Measurements from ENCODE around the gene ERBB4. TPM values are rescaled to one million over a fixed set of nuclear protein-coding genes. Genes with fewer than 3 reads are reported as not detected.

Gene ERBB4
- polyA plus RNA-seq, 4 donors, result 0.04 to 0.13 TPM; not detected in 2

GRCh38 chr2:212330263-212330662 is 208.3 kb downstream of the ERBB4 start:
- Histone ChIP-seq H3K4me3 (ENCODE audit: low read depth in 1 of 3, low read length in 3 of 3) (no peak overlapping the region), H3K27me3 (ENCODE audit: control insufficient read depth in 3 of 3, insufficient read depth in 3 of 3, low read length in 3 of 3) (no peaks in the 10 kb centered on the region), H3K4me1 (ENCODE audit: control insufficient read depth in 3 of 3, insufficient read depth in 2 of 3, low read depth in 1 of 3, low read length in 2 of 3) (no peaks in the 10 kb centered on the region), H3K27ac (ENCODE audit: low read depth in 1 of 3, low read length in 2 of 3) (no peak overlapping the region), H3K9me3 (ENCODE audit: control insufficient read depth in 2 of 2, insufficient read depth in 1 of 2, low read depth in 1 of 2, low read length in 1 of 2) (no peaks in the 10 kb centered on the region), H3K36me3 (ENCODE audit: control insufficient read depth in 3 of 3, insufficient read depth in 2 of 3, low read depth in 1 of 3, low read length in 3 of 3) (no peaks in the 10 kb centered on the region)
- 74 to 83% (median 82%) methylated on average over 4 of the region's 4 CpGs for WGBS, 3 donors
- DNase-seq, result no peak
- FAIRE-seq, result no peak

- H3K4me3 ChIP-seq (ENCODE audit: low read depth in 1 of 3, low read length in 3 of 3), result no peak overlapping the region
- H3K27me3 ChIP-seq (ENCODE audit: control insufficient read depth in 3 of 3, insufficient read depth in 3 of 3, low read length in 3 of 3), result no peaks in the 10 kb centered on the region
- no peaks in the 10 kb centered on the region for H3K9me3 ChIP-seq (ENCODE audit: control insufficient read depth in 2 of 2, insufficient read depth in 1 of 2, low read depth in 1 of 2, low read length in 1 of 2)
- FAIRE-seq, result no peak
- no peak for DNase-seq
- H3K4me1 ChIP-seq (ENCODE audit: control insufficient read depth in 3 of 3, insufficient read depth in 2 of 3, low read depth in 1 of 3, low read length in 2 of 3), result no peaks in the 10 kb centered on the region
- H3K27ac ChIP-seq (ENCODE audit: low read depth in 1 of 3, low read length in 2 of 3), result no peak overlapping the region
- H3K36me3 ChIP-seq (ENCODE audit: control insufficient read depth in 3 of 3, insufficient read depth in 2 of 3, low read depth in 1 of 3, low read length in 3 of 3), result no peaks in the 10 kb centered on the region
Measured at GRCh38 chr2:212328712-212329496, 209.7 kb downstream of the ERBB4 start.

- DNase-seq, result peak; percentile 1 to 54
- WGBS, 3 donors, result 14 to 49% (median 40%) methylated on average over 2 of the region's 2 CpGs
- H3K27me3 ChIP-seq (ENCODE audit: control insufficient read depth in 3 of 3, insufficient read depth in 3 of 3, low read length in 3 of 3), result no peaks in the 10 kb centered on the region
- no peaks in the 10 kb centered on the region for H3K4me1 ChIP-seq (ENCODE audit: control insufficient read depth in 3 of 3, insufficient read depth in 2 of 3, low read depth in 1 of 3, low read length in 2 of 3)
- H3K27ac ChIP-seq (ENCODE audit: low read depth in 1 of 3, low read length in 2 of 3), result no peak overlapping the region
- no peak for FAIRE-seq
- no peak overlapping the region for H3K4me3 ChIP-seq (ENCODE audit: low read depth in 1 of 3, low read length in 3 of 3)
- no peaks in the 10 kb centered on the region for H3K9me3 ChIP-seq (ENCODE audit: control insufficient read depth in 2 of 2, insufficient read depth in 1 of 2, low read depth in 1 of 2, low read length in 1 of 2)
- H3K36me3 ChIP-seq (ENCODE audit: control insufficient read depth in 3 of 3, insufficient read depth in 2 of 3, low read depth in 1 of 3, low read length in 3 of 3), result no peaks in the 10 kb centered on the region
Measured at GRCh38 chr2:212328136-212328535, 210.5 kb downstream of the ERBB4 start.

- Histone ChIP-seq H3K9me3 (ENCODE audit: control insufficient read depth in 2 of 2, insufficient read depth in 1 of 2, low read depth in 1 of 2, low read length in 1 of 2) (no peaks in the 10 kb centered on the region), H3K4me1 (ENCODE audit: control insufficient read depth in 3 of 3, insufficient read depth in 2 of 3, low read depth in 1 of 3, low read length in 2 of 3) (no peaks in the 10 kb centered on the region), H3K36me3 (ENCODE audit: control insufficient read depth in 3 of 3, insufficient read depth in 2 of 3, low read depth in 1 of 3, low read length in 3 of 3) (no peaks in the 10 kb centered on the region), H3K27ac (ENCODE audit: low read depth in 1 of 3, low read length in 2 of 3) (no peak overlapping the region), H3K27me3 (ENCODE audit: control insufficient read depth in 3 of 3, insufficient read depth in 3 of 3, low read length in 3 of 3) (no peaks in the 10 kb centered on the region), H3K4me3 (ENCODE audit: low read depth in 1 of 3, low read length in 3 of 3) (no peak overlapping the region)
- DNase-seq, result peak in 1 of 2 donors; percentile 22
- no peak for FAIRE-seq
- WGBS, 3 donors, result 32 to 49% (median 45%) methylated on average over 4 of the region's 4 CpGs
Measured at GRCh38 chr2:212327171-212327809, 211.3 kb downstream of the ERBB4 start.

GRCh38 chr2:212318636-212319035 is 220.0 kb downstream of the ERBB4 start:
- WGBS, 3 donors, result 81 to 93% (median 89%) methylated on average over 2 of the region's 2 CpGs

GRCh38 chr2:212314680-212315079 is 223.9 kb downstream of the ERBB4 start:
- DNase-seq, result no peak
- H3K4me3 ChIP-seq (ENCODE audit: low read depth in 1 of 3, low read length in 3 of 3), result no peak overlapping the region
- no peaks in the 10 kb centered on the region for H3K9me3 ChIP-seq (ENCODE audit: control insufficient read depth in 2 of 2, insufficient read depth in 1 of 2, low read depth in 1 of 2, low read length in 1 of 2)
- H3K27me3 ChIP-seq (ENCODE audit: control insufficient read depth in 3 of 3, insufficient read depth in 3 of 3, low read length in 3 of 3), result no peaks in the 10 kb centered on the region
- H3K36me3 ChIP-seq (ENCODE audit: control insufficient read depth in 3 of 3, insufficient read depth in 2 of 3, low read depth in 1 of 3, low read length in 3 of 3), result no peaks in the 10 kb centered on the region
- H3K4me1 ChIP-seq (ENCODE audit: control insufficient read depth in 3 of 3, insufficient read depth in 2 of 3, low read depth in 1 of 3, low read length in 2 of 3), result no peaks in the 10 kb centered on the region
- no peak overlapping the region for H3K27ac ChIP-seq (ENCODE audit: low read depth in 1 of 3, low read length in 2 of 3)
- FAIRE-seq, result peak; percentile 19

More at GRCh38 chr2:212318636-212319035, 220.0 kb downstream of the ERBB4 start:
- no peak overlapping the region for H3K4me3 ChIP-seq (ENCODE audit: low read depth in 1 of 3, low read length in 3 of 3)
- no peaks in the 10 kb centered on the region for H3K27me3 ChIP-seq (ENCODE audit: control insufficient read depth in 3 of 3, insufficient read depth in 3 of 3, low read length in 3 of 3)
- no peaks in the 10 kb centered on the region for H3K36me3 ChIP-seq (ENCODE audit: control insufficient read depth in 3 of 3, insufficient read depth in 2 of 3, low read depth in 1 of 3, low read length in 3 of 3)
- no peak overlapping the region for H3K27ac ChIP-seq (ENCODE audit: low read depth in 1 of 3, low read length in 2 of 3)
- no peak for DNase-seq
- H3K4me1 ChIP-seq (ENCODE audit: control insufficient read depth in 3 of 3, insufficient read depth in 2 of 3, low read depth in 1 of 3, low read length in 2 of 3), result no peaks in the 10 kb centered on the region
- H3K9me3 ChIP-seq (ENCODE audit: control insufficient read depth in 2 of 2, insufficient read depth in 1 of 2, low read depth in 1 of 2, low read length in 1 of 2), result no peaks in the 10 kb centered on the region
- no peak for FAIRE-seq

GRCh38 chr2:212311807-212312404 is 226.7 kb downstream of the ERBB4 start:
- H3K27ac ChIP-seq (ENCODE audit: low read depth in 1 of 3, low read length in 2 of 3), result no peak overlapping the region
- no peaks in the 10 kb centered on the region for H3K4me1 ChIP-seq (ENCODE audit: control insufficient read depth in 3 of 3, insufficient read depth in 2 of 3, low read depth in 1 of 3, low read length in 2 of 3)
- no peaks in the 10 kb centered on the region for H3K9me3 ChIP-seq (ENCODE audit: control insufficient read depth in 2 of 2, insufficient read depth in 1 of 2, low read depth in 1 of 2, low read length in 1 of 2)
- FAIRE-seq (no peak), DNase-seq (no peak)
- H3K4me3 ChIP-seq (ENCODE audit: low read depth in 1 of 3, low read length in 3 of 3), result no peak overlapping the region
- H3K27me3 ChIP-seq (ENCODE audit: control insufficient read depth in 3 of 3, insufficient read depth in 3 of 3, low read length in 3 of 3), result no peaks in the 10 kb centered on the region
- 74 to 83% (median 79%) methylated on average over 3 of the region's 3 CpGs for whole genome bisulfite sequencing, 3 donors
- H3K36me3 ChIP-seq (ENCODE audit: control insufficient read depth in 3 of 3, insufficient read depth in 2 of 3, low read depth in 1 of 3, low read length in 3 of 3), result no peaks in the 10 kb centered on the region

GRCh38 chr2:212299943-212300342 is 238.7 kb downstream of the ERBB4 start:
- DNase-seq, result no peak
- H3K27ac ChIP-seq (ENCODE audit: low read depth in 1 of 3, low read length in 2 of 3), result no peak overlapping the region
- H3K9me3 ChIP-seq (ENCODE audit: control insufficient read depth in 2 of 2, insufficient read depth in 1 of 2, low read depth in 1 of 2, low read length in 1 of 2), result no peaks in the 10 kb centered on the region
- no peak for FAIRE-seq
- H3K4me1 ChIP-seq (ENCODE audit: control insufficient read depth in 3 of 3, insufficient read depth in 2 of 3, low read depth in 1 of 3, low read length in 2 of 3), result no peaks in the 10 kb centered on the region
- WGBS, 3 donors, result 79 to 95% (median 86%) methylated on average over 2 of the region's 2 CpGs
- H3K27me3 ChIP-seq (ENCODE audit: control insufficient read depth in 3 of 3, insufficient read depth in 3 of 3, low read length in 3 of 3), result no peaks in the 10 kb centered on the region
- no peak overlapping the region for H3K4me3 ChIP-seq (ENCODE audit: low read depth in 1 of 3, low read length in 3 of 3)
- H3K36me3 ChIP-seq (ENCODE audit: control insufficient read depth in 3 of 3, insufficient read depth in 2 of 3, low read depth in 1 of 3, low read length in 3 of 3), result no peaks in the 10 kb centered on the region
